Stimulated activated CD8-positive, alpha-beta memory T cell treated with anti-CD3 and anti-CD28 coated beads, Interleukin-4, amount 100 ng/mL, for 48 hours (primary cell): ENCODE measurements around the gene TRIM62.

Experiments used
- DNase-seq: peaks from one replicate; pipeline ENCODE4 v3.0.0-alpha.2; 2020

The TRIM62 gene

DNA sequence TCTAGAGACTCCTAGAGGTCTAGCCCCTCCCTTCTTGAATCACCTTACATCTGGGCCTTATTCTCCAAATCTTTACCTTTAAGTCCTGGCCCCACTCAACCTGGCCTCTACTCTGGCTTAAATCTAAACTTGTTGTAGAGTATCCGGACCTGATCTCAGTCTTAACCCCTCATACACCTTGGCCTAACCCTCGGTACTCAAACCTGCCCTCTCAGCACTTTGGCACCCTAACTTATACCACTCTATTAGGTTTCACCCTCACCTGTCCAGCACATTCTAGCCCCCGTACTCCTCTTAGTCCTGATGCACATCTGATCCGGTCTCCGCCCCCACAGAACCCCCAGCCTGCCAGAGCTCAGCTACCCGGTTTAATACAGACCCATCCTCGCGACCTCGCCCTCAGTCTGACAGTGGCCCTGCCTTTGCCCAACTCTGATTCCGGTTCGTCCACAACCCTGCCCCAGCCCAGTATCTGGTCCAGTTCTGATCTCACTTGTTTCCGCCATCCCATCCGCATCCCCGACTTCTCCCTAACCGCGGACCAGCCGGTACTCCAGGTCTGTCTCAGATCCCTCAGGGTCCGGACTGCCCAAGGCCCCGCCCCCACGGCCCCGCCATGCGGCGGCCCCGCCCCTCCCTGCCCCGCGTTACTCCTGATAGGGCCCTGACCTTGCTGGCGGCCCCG lies 1.5 kb downstream of the TRIM62 start:
- peak; percentile 85 for DNase-seq

DNA sequence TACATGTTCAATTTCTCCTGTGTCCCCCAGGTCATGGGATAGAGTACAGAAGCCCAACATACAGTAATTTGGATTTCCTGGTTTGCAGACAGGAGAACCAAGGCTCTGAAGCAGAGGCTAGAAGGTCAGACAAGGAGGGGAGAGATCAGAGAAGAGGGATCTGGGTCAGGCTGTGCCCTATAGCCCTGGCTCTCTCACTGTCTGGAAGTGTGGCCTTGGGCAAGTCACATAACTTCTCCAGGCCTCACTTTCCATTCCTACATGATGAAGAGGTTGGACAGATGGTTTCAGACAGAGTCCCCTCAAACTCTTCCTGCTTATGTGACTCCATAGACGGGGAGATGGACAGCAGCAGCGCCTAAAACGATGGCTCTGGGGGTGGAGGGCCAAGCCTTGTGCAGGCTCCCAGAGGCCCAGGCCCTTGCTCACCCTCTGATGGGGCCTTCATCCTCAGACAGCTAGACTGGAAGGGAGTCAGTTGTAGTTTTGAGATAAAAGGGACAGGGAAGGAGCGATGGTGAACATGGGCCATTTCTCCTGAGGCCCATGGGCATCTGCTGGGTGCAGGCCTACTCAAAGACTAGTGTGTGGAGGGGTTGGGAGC lies 2.9 kb downstream of the TRIM62 start:
- no peak for DNase-seq

DNA sequence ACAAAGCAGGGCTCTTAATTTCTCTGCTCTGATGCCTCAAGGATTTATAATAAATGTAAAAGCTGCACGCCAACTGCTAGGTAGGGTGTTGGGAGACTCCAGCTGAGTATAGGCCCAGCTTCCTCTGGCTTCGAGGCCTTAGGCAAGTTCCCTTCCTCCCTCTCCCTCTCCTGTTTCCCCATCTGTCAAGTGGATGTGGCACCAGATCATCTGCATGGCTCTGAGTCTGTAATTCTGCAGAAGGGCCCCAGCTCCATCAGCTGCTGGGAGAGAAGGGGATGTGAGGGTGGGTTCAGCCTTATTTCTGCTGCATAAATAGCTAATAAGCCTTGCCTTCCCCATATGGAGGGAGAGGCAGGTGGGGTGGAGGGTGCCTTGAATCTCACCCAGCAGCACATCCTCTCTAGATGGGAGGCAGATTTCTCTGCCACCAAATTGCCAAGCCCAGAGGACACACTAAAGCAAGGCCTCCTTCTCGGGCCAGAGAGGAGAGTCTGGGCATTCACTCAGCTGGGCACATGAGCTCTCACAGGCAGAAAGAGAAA lies 3.8 kb downstream of the TRIM62 start:
- no peak for DNase-seq

DNA sequence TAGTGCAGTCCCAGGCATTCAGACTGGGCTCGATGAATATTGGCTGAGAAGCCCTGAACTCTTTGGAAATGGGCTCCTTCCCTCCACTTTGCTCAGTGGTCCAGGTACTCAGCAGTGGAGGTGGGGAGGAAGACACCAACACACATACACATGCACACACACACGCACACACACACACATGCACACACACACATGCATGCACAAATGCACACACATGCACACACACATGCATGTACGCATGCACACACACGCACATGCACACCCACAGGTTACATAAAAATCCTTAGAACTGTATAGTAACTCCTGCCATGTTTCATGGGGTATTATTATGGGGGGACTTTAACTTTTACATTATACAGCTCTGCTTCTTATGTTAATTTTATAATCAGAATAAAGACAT lies 5.0 kb downstream of the TRIM62 start:
- DNase-seq, result no peak

DNA sequence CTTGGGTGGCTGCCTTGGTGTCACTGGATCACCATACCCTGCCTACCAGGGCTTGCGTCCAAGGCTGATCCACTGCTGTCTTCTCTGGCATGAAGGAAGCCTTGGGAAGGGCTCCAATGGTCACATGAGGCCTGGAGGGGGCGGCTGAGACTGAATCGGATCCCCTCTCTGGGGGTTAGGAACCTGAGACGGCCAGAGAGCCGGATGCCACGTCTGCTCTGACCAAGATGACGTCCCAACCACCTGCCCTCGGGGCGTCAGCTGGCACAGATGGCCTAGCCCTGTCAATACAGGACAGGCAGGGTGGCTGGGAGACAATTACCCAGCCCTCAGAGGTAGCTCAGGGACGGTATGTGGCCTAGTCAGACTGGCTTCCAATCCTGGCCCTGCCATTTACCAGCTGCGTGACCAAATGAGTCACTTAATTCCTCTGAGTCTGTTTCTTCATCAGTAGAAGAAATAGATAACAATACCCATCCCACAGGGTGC lies 5.4 kb downstream of the TRIM62 start:
- no peak for DNase-seq

DNA sequence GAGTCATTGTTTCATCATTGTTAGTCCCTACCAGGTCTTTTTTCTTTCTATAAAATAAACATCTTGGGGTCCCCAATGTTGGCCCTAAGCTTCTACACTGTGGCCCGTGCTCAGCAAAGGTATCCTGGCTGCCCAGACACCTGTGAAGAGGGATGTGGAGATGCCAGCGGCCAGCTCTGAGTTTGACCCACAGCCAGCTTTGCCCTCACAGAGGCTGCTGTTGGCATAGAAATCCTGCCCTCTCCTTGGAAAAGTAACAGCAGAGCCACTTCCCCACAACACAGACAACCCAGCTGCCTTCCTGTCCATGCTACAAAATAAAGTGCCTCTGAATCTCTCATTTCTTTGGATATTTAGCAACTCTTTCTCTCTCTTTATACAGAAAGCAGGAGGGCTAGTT lies 6.0 kb downstream of the TRIM62 start:
- no peak for DNase-seq

DNA sequence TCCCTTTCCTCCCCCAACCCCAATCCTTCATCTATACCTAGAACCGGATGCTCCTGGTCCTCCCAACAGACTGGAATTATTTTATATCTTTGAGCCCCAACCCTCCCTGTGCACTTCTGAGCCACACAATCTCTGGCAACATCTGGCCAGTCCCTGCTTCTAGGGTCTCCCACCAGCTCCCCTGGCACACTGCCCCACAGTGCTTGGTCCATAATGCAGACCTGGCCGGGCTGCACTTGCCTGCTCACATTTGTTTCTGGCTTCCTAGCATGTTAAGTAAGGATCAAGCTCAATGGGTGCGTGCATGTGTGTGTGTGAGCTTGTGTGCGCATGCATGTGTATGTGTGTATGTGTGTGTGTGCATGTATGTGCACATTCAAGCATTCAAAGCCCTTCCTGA lies 8.8 kb downstream of the TRIM62 start:
- DNase-seq, result no peak

DNA sequence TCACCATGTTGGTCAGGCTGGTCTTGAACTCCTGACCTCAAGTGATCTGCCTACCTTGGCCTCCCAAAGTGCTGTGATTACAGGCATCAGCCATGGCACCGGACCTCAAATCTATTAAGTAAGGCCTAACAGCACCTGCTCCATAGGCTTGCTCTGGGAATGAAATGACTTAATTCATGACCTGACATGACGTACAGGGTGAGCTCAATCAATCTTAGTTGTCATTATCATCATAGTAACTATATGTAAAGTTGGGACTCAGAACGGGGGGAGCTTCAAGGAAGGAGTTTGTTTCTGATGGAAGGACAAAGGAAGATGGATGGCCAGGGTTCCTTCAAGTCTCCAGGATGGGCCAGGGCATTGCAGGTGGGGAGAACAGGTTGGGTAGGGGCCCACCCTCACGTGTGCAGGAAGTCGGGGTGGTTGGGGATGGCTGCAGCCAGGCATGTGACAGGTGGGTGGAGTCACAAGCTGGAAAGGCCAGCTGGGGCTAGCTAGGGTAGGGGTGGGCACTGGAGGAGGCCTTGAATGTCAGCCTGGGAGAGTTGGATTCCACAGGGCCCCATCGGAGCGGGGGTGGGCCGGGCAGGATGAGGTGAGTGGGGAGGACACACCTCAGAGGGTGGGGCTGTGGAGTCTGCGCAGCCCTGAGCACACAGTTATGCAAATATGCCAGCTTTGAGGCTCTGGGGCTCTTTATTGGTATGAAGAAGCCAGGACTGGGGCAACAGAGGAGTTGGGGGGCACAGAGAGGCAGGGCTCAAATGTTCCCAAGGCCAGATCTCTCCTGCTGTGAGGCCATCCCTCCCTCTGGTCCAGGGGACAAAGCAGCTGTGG lies 9.6 kb downstream of the TRIM62 start:
- no peak for DNase-seq

DNA sequence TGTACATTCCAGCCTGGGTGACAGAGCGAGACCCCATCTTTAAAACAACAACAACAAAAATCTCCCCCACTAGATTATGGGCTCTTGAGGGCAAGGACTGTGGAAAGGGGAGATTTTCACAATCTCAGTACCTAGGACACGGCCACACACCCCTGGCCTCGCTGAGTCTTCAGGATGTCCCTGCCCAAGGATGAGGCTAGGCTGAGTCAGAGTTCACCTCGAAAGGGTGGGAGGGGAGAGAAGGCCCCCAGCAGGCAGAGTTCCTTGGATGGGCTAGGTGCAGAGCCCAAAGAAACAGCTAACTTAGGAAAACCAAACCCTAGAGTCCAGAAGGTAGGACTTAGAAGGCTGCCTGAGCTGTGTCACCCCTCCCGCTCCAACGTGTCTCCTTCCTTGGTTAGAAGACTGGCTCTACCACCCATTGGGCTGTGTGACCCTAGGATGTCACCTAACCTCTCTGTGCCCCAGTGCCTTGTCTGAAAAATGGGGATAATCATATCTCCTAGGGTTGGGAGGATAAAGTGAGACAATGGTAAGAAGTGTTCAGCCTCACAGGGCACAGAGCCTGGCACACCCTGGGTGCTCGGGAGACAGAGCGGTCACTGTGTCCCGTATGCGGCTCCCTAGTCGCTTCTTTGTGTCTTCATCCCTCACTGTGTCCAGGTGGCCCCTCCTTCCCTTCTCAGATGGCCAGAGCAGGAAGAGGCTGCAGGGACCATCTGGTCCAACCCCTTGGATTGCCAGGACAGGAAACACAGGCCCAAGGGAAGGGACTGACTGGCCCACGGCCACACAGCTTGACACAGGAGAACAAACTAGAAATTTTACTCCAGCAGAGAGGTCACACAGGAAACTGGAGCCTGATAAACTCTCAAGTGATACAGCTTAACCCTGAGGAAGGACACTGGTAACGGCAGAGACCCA lies 11.2 kb downstream of the TRIM62 start:
- DNase-seq, result no peak

DNA sequence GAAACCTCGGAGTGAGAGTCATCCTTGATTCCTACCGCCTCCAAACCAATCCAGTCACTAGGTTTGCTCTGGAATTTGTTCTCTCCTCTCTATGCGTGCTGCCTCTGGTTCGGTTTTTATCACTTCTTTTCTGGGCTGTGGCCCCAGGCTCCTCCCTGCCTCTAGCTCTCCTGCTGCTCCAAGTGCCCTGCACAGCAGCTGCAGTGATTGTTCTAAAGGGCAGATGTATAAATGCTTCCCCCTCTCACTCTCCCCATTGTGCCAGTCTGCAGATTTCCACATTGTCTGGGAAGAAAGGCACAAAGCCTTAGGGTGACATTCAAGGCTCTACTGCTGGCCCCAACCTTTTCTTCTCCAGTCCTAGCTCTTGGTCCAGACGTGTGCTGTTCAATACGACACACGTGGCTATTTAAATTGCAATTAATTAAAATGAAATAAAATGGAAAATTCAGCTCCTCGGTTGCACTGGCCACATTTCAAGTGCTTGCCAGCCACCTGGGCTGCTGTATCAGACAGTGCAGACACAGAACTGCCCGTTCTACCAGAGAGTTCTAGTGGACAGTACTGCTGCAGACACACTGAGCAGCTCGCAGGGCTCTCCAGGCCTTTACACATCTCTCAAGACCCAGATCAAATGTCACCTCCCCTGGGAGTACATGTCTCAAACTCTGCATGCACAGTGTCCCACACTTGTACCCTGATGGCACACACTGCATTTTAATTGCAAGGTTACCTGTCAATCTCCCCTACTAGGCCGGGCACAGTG lies 12.4 kb downstream of the TRIM62 start:
- DNase-seq, result no peak

DNA sequence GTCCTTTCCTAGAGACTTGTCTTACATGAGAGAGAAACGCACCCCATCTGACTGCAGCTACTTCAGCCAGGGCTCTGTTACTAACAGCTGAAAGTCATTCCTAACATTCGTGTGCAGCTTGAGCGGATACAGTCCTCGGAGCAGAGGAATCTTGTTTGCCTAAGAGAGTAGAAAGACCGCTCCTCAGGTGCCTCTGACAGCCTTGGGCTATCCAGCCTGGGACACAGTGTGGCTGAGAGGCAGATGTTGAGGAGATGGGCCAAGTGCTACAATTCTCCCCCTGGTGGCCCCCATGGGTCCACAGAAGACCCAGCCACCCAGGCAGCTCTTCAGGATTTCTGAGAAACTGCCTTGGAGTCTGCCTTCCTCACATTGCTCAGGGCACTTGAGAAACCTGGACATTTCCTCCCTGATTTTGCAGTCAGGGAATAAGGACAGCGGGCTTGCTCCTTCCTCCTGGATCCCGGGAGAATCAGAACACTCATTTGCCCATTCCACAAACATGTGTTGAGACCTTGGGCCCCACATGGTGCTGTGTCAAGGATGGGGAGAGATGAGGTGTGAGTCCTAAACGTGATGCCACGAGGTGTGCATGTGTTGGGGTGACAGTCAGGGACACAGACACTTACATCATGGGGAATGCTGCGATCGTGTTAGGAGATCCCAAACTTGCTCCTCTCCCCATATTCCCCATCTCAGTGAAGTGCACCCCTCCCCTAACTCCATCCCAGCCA lies 13.1 kb downstream of the TRIM62 start:
- no peak for DNase-seq

DNA sequence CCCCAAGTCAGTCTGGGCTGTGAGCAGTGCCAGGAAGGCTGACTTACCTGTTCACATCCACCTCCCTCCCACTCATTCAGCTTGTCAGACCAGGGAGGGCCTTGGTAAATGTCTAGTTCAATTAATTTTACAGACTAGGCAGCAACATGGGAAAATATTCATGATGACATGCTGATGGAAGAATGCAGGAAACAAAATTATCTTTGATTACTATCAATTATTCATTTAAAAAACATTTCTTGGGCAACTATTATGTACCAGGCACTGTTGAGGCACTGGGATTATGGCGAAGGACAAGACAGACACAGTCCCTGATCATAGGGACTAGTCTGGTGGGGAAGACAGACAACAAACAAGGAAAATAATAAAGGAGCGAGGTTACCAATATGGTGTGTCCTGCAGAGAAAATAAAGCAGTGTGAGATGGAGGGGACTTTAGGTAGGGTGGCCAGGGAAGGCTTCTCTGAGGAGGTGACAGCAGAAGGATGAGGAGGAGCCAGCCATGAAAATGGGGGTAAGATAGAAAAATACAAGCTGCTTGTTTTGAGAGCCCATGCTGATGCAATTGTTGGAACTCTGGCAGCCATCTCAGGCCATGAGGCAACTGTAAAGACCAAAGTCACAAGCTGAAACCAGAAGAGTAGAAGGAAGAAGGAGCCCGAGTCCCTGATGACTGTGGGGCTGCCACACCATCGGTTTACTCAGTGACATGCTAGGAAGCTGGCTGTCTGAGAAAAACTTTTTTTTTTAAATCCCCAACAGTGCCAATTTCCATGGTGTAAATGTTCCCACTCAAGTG lies 14.0 kb downstream of the TRIM62 start:
- no peak for DNase-seq

DNA sequence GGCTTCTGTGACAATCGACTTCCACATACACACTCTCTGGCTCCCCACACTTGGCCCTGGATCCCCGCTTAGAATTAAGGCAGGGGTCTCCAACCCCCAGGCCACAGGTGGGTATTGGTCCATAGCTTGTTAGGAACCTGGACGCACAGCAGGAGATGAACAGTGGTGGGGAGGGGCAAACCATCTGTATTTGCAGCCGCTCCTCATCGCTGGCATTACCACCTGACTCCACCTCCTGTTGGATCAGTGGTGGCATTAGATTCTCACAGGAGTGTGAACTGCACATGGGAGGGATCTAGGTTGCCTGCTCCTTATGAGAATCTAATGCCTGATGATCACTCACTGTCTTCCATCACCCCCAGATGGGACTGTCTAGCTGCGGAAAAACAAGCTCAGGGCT lies 16.0 kb downstream of the TRIM62 start:
- DNase-seq, result no peak

DNA sequence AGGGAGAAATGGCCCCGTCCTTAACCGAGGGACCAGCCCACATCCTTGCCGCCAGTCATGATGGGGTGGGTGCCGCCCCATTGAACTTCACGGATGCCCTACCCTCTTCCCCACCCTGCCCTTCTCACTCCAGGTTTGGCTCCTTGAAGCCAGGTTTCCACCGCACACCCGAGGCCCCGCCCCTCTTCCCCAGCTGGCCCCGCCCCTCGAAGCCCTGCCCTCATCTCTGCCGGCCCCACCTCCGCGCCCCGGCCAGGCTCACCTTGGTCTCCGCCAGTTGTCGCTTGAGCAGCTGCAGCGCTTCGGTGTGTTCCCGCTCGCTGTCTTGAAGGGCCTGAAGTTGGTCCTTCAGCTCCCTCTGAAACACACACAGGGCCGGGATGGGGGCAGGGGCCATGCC lies 16.6 kb downstream of the TRIM62 start:
- no peak for DNase-seq

DNA sequence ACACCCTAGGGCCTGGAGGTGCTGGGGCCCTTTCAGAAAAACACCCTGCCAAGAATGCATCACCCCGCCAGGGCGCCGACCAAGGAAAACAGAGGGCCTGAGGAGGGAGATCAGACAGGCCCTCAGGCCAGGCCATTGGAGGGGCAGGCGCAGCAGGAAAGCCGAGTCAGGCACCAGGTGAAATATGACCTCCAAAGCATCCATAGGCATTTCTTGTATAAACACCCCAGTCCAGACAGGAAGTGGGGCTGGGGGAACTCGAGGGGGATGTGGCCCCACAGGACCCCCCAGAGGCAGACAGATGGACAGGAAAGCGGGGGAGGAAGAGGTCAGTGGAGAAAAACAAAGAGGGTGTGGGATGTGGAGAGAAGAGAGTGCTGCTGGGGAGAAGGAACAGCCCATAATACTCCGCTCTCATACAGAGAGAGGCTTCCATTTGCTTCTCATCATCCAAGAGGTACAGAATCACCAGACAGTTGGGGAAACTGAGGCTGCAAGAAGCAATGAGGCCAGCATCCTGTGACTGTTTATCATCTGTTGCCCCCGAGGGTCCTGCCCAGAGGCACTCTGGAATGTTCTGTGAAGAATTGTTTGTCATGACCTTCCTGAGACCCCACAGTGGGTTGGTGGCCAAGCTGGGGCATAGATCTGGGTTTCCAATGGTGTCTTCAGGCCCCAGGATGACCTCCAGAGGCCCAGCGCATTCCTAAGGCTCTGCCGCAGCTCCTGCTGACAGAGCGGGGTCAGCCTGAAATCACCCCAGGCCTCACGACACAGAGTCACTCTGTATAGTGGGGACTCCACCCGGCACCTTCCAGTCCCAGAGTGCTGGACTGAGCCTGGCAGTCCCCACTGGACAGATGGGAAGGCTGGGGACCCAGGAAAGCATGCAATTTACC lies 18.0 kb downstream of the TRIM62 start:
- no peak for DNase-seq

DNA sequence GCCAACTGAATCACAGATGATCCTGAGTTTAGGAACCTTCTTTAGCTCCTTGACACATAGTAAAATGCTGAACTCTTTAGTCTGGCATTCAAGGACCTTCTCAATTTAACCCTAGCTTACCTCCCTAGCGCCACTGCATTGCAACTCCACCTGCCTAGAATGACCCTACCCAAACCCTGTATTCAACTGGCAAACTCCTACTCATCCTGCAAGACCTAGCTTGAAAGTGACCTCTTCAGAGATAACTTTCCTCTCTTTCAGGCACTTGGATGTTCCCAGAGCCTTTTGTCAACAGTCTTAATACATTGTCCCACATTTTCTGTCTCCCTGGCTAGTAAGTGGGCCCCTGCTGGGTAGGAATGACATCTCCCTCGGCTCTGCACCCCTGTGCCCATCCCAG lies 19.7 kb downstream of the TRIM62 start:
- no peak for DNase-seq

DNA sequence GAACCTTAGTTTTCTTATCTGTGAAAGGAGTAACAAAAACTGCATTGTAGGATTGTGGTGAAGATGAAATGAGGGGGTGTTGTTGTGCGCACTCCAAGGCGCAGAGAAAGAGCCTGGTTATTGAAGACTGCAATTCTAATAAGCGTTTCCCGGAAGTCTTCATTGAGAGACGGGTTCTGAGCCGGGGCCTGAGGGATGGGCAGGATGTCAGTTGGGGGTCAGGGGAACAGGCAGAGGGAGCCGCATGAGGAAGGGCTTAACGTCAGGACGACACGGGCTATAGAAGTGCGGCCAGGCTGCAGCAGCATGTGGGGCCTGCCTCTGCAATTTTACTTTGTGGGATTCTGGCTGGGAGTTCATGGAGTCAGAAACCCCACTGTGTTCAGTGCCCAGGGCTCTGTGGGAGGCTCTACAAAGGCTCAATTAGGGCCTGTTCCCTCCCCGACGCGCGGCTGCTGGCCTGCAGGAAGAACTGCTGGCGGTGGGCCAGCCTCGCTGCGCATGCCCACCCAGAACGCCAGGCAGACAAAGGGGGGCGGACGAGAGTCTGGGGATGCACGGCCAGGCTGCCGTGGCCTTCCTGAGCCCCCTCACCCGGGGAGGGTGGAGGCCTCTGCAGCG lies 20.7 kb downstream of the TRIM62 start:
- DNase-seq, result no peak

DNA sequence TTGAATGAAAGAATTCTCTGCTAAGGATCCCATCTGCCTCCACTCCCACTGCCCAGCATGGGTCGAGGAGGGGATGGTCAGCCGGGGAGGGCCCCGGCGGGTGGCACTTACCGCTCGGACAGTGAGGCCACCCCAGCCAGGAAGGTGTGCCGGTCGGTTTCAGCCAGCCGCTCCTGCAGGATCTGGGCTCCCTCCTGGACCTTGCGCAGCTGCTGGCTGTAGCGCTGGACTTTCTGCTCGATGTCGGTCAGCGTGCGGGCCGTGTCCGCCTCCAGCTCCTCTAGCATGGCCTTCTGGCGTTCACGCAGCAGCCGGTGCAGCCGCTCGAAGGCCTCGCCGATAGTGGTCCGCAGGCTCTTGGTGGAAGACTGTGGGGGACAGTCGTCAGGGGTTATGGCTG lies 22.3 kb downstream of the TRIM62 start:
- DNase-seq, result no peak

DNA sequence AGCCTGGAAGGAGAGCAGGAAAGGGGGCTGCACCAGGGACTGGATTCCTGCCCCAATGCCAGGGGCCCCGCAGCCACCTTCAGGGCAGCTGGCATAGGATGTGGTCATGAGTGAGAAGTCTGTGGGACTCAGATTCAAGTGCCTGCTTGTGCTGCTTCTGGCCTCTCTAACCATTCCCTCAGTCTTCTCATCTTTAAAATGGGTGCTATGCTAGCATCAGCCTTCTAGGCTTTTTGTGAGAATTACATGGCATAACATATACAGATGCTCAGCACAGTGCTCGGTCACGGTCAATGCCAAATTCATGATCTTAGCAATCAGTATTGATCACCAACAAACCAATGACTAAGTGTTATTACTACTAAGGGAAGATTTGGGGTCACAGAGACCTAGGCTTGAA lies 23.5 kb downstream of the TRIM62 start:
- DNase-seq, result no peak
